Activated T-helper 1 cell treated with anti-CD3 and anti-CD28 coated beads, Interleukin-2, amount 50 U/mL, for 16 hours (primary cell): ENCODE results near the gene SCRT2.
"Not testable (repeated sequence)": the region's sequence is repeated elsewhere in the genome, so short reads cannot be mapped to it uniquely, and the experiment has no call there.

ENCODE experiments used
- DNase-seq, 2 donors: peaks; one replicate each; pipeline ENCODE4 v3.0.0-alpha.2; 2020; ENCODE audit warnings: low read depth in 1 of 2, low spot score in 1 of 2

The SCRT2 gene

DNA sequence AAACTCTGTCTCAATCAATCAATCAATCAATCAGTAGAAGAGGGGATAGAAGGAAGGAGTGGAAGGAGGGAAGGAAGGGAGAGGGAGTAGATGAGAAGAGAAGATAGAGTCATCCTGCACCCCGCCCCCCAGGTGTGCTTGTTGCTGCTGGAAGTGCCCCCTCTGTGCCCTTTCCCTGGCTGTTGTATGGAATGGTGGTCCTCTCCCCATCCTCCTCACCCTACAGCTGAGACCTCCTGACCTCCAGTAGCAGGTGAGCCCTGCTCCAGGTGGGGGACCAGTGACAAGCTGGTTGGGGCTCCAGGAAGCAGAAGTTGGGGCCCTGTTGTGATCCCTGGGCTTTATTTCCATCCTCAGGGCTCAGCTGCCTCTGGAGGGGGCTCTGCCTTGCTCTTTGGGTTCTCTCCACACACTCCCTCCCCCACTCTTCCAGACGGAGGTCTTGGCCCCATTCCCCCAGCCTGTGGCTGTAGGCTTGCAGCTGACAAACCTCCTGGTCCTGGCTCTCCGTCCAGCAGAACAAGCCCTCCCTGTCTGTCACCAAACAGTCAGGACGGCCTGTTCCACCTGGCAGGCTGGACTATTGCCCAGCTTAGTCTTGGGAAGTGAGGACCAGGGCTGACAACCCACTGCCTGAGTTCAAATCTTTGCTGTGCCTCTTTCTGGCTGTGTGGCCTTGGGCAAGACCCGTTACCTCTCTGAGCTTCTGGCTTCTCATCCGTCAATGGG, 26.0 kb upstream of the SCRT2 start:
- DNase-seq = no peak

GRCh38 chr20:699811-700338, 24.3 kb upstream of the SCRT2 start:
- DNase-seq = no peak

- DNase-seq = no peak
Observed at GRCh38 chr20:699342-699741, 23.7 kb upstream of the SCRT2 start.

DNA sequence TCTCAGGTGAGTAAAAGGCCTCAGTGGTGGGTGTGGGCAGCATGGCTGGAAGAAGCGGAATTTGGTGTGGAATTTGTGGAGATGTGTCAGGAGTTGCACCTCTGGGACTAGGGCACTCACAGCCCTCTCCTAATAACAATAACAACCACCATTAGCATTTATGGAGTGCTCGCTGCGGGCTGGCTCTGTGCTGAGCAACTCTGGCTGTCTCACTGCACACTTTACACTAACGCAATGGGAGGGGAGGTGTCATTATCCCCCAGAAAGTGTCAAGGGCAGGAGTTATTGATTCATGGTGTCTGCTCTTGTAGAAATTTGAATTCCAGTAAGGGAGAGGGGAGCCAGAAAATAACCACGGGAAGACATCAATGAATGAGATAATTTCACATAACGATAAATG, 22.7 kb upstream of the SCRT2 start:
- DNase-seq = no peak

DNA sequence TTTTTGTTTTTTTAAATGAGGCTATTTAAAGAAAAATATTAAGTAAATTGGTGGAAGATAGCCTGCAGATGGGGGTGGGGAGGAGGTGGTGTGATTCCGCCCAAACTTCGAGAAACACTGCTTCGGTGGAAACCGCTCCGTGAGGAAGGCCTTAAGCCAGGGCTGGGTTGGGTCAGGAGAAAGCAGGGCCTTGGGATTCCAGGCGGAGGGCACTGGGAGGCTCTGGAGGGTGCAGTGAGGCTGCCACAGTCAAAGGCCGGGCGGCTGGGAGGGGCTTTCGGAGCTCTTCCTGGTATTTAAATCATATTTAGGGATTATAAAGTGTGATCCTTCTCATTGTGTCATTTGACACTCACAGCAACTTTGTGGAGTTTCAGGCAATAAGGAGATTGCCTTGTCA, 22.2 kb upstream of the SCRT2 start:
- DNase-seq = no peak

DNA sequence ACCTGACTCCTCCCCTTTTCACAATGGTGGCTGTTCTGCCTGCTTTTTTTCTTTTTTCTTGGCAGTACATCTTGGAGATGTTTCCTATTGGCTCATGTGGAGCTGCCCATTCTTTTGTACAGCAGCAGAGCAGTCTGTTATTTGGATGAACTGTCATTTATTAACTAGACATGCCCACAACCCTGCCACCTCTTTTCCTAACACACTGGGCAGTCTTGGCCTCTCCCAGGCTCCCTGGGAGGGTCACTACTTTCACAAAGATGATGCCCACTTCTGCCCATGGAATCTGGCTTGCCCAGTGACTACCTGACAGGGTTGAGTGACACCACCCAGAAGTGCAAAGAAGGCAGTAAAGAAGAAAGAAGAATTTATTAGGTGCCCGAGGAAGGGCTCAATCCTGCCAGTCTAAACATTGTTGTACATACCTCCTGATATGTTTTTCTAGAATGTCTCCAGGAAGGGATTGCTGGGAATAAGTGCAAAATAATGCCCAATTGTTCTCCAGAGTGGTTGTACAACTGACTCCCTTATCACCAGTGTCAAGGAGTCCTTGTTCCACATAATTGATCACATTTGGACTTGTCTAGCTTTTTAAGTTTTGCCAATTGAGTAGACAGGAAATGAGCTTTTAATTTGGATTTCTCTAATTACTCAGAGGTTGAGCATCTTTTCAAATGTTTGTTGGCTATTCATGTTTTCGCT, 19.7 kb upstream of the SCRT2 start:
- DNase-seq = no peak

- no peak for DNase-seq
Observed at GRCh38 chr20:694496-694895, 18.9 kb upstream of the SCRT2 start.

GRCh38 chr20:693786-694185, 18.2 kb upstream of the SCRT2 start:
- not testable (repeated sequence) for DNase-seq

DNA sequence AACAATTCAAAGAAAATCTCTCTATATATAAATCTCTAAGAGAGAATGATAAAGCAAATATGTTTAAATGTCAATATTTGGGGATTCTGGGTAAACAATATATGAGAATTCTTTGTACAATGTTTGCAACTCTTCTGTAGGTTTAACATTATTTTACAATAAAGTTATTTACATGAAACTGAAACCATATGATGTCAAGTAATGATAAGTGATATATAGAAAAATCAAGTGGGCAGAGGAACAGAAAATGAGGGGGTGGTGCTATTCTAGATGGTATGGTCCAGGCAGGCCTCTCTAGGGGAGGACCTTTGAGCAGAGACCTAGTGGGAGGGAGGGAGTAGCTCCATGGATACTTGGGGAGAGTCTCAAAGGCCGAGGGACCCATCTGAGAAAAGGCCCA, 16.4 kb upstream of the SCRT2 start:
- no peak for DNase-seq

DNA sequence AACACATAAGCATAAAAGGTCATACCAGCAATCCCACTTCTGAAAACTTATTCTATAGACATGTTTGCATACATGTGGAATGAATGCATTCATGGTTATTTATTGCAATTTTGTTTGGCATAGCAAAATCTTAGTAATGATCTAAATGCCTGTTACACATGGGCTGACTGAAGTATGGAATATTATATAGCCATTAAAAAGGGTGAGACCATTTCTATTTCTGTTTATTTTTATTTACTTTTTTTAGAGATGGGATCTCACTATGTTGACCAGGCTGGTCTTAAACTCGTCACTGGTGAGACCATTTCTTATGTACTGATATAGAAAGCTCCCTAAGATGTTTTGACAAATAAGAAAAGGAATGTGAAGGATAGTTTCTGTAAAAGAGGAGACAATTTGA, 14.3 kb upstream of the SCRT2 start:
- DNase-seq = no peak

DNA sequence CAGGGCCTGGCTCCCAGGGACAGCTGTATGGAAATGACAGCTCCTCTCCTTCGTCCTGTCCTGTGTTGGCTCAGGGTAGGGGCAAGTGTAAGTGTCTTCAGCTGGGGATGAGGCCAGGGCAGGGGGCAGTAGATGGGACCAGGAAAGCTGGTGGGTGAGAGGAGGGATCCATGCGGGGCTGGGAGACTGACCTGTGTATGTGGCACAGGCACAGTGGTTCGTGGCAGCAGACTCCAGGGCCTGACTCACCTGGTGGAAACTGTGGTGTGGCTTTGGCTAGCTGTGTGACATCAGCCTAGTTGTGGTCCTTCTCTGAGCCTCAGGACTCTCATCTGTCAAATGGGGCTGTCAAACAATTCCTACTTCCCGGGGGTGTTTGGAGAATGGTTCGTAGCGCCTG, 13.7 kb upstream of the SCRT2 start:
- no peak for DNase-seq

- no peak for DNase-seq
Observed at GRCh38 chr20:688809-689212, 13.2 kb upstream of the SCRT2 start.

- DNase-seq = no peak
Observed at GRCh38 chr20:687468-688203, 12.0 kb upstream of the SCRT2 start.

DNA sequence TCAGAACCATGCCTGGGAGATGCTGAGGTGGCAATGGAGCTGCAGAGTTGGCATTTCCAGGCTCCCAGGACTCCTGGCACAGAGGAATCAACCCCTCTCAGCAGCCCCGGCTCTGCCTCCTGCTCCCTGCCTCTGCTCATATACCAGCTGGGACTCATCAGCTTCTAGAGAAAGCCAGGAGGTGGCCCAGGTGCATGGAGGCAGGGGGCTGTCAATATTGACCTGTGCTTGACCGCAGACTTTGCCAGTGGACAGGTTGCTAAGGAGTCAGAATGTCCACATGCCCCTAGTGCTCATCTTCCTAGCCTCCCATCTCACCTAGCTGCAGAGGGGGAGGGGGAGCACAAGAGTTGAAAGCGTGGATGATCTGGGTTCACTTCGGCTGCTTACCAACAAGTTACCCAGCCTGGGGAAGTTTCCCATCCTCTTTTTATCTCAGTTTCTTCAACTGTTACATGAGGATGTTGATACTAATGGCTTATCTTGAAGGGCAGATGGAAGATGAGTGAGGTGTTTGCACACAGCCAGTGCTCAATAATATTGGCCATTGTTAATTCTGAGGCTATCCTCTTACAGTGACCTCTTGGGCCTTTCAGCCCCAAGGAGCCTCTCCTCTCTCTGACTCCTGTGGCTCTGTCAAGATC, 9.2 kb upstream of the SCRT2 start:
- DNase-seq = no peak

GRCh38 chr20:682123-682522, 6.5 kb upstream of the SCRT2 start:
- DNase-seq = no peak

DNA sequence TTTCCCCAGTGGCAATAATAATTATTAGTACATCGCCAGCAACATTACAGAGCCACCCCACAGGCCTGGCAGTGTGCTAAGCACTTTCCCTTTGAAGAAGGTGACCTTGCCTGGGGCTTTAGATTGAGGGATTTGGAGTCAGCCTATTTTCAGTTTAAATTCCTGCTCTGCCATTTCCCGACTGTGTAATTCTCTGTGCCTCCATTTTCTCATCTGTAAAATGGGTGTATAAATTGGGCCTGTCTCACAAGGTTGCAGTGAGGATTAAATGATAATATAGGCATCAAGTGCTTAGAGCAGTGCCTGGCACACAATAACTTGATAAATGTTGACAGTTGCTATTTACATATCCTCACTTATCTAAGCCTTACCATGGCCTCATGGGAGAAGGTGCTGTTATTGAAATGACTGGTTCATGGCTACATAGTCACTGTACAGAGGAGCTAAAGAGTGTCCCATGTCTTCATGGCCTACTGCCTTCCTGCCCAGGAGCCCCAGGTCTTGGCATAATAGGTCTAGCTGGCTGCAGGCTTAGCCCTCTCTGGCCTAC, 5.1 kb upstream of the SCRT2 start:
- DNase-seq = no peak

DNA sequence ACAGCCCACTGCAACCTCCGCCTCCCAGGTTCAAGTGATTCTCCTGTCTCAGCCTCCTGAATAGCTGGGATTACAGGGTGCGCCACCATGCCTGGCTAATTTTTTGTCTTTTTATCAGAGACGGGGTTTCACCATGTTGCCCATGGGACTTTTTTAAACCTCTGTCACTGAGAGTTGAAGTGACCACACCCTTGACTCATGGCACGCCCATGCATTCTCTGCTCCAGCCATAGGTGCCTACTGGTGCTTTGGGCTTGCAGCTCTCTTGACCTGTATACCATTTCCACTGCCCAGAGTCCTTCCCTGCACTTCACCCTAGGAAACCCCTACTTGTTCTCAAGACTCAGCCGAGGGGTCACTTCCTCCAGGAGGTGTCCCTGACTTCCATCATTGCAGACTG, 2.4 kb upstream of the SCRT2 start:
- DNase-seq = no peak

DNA sequence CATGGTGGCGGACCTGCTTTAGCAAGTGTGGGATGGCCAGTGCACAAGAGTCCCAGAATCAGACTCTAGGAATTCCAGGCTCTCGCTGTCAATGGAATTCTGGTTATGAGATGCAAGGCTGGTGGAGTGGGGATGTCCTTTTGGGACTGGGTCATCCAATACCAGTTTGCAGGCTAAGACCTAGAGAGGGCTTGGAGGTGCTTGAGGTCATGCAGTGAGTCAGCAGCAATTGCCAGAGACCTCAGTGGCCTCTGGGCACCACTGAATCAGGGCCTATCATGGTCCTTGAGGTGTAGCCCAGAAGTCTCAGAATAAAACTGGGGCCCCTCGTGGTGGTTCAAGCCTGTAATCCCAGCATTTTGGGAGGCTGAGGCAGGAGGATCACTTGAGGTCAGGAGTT, 1.4 kb upstream of the SCRT2 start:
- DNase-seq = no peak

DNA sequence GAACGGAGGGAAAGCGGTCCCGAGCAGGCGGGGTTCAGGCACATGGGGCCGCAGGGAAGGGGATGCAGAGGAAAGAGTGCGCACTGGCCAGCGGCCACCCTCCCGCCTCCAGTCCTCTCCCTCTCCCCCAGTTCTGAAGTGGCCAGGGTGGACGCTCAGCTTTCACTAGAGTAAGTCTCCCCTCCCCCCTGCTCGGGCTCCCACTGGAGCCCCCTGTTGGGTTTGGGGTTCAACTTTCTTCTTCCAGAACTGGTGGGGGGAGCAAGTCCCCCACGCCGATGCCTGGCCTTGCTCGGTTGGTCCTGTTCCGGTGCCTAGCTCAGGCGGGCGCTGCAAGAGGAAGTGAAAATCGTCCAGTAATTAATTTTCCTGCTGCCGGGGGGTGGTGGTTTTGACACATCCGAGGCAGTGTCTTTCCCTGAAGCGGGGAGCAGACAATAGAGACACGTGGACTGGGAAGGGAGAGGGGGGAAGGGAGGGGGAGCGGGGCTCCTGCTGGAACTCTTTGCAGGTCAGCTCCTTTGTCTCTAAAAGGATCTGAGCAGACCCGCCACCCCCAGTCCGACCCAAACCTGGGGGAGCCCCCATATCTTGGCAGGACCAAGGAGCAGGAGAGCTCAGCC, 824 bp upstream of the SCRT2 start:
- no peak for DNase-seq

GRCh38 chr20:675033-675452, 559 bp downstream of the SCRT2 start:
- DNase-seq = no peak

GRCh38 chr20:673603-674001, 2.0 kb downstream of the SCRT2 start:
- no peak for DNase-seq
